ENCODE results near the gene TTC28.

Gene TTC28

GRCh38 chr22:28344918-28345703 lies 334.5 kb downstream of the TTC28 start:
- no peak for TF ChIP-seq CTCF (IDR thresholded peaks at IDR 0.05)
- H3K9me3 ChIP-seq: no peaks in the 10 kb centered on the region
- H3K36me3 ChIP-seq: no peaks in the 10 kb centered on the region
- no peak overlapping the region for H3K4me3 ChIP-seq (ENCODE audit: low read depth in 1 of 2, low read length in 1 of 2)
- H3K4me1 ChIP-seq (ENCODE audit: control insufficient read depth in 1 of 2, insufficient read depth in 1 of 2, low read depth in 1 of 2, low read length in 1 of 2): no peaks in the 10 kb centered on the region
- no peaks in the 10 kb centered on the region for H3K27me3 ChIP-seq
- no peak overlapping the region for H3K27ac ChIP-seq

- no peaks in the 10 kb centered on the region for H3K9me3 ChIP-seq
- H3K27me3 ChIP-seq: no peaks in the 10 kb centered on the region
- TF ChIP-seq CTCF (IDR thresholded peaks at IDR 0.05): no peak
- H3K4me1 ChIP-seq (ENCODE audit: control insufficient read depth in 1 of 2, insufficient read depth in 1 of 2, low read depth in 1 of 2, low read length in 1 of 2): no peaks in the 10 kb centered on the region
- H3K4me3 ChIP-seq (ENCODE audit: low read depth in 1 of 2, low read length in 1 of 2): no peak overlapping the region
- no peak overlapping the region for H3K27ac ChIP-seq
- H3K36me3 ChIP-seq: no peaks in the 10 kb centered on the region
These were observed 338.6 kb downstream of the TTC28 start for GRCh38 chr22:28341001-28341400.

- H3K27me3 ChIP-seq: no peaks in the 10 kb centered on the region
- H3K36me3 ChIP-seq: no peaks in the 10 kb centered on the region
- H3K4me1 ChIP-seq (ENCODE audit: control insufficient read depth in 1 of 2, insufficient read depth in 1 of 2, low read depth in 1 of 2, low read length in 1 of 2): no peaks in the 10 kb centered on the region
- TF ChIP-seq CTCF (IDR thresholded peaks at IDR 0.05): no peak
- H3K9me3 ChIP-seq: no peaks in the 10 kb centered on the region
- H3K4me3 ChIP-seq (ENCODE audit: low read depth in 1 of 2, low read length in 1 of 2): no peak overlapping the region
- H3K27ac ChIP-seq: no peak overlapping the region
These were observed 346.6 kb downstream of the TTC28 start for GRCh38 chr22:28333088-28333487.

- Histone ChIP-seq H3K27ac (no peak overlapping the region), H3K9me3 (no peaks in the 10 kb centered on the region), H3K27me3 (no peaks in the 10 kb centered on the region), H3K4me3 (ENCODE audit: low read depth in 1 of 2, low read length in 1 of 2) (no peak overlapping the region), H3K4me1 (ENCODE audit: control insufficient read depth in 1 of 2, insufficient read depth in 1 of 2, low read depth in 1 of 2, low read length in 1 of 2) (no peaks in the 10 kb centered on the region), H3K36me3 (no peaks in the 10 kb centered on the region)
- TF ChIP-seq CTCF (IDR thresholded peaks at IDR 0.05): no peak
These were observed 347.2 kb downstream of the TTC28 start for GRCh38 chr22:28332410-28332809.

- Histone ChIP-seq H3K36me3 (no peaks in the 10 kb centered on the region), H3K27ac (no peak overlapping the region), H3K27me3 (no peaks in the 10 kb centered on the region), H3K9me3 (no peaks in the 10 kb centered on the region), H3K4me3 (ENCODE audit: low read depth in 1 of 2, low read length in 1 of 2) (no peak overlapping the region), H3K4me1 (ENCODE audit: control insufficient read depth in 1 of 2, insufficient read depth in 1 of 2, low read depth in 1 of 2, low read length in 1 of 2) (no peaks in the 10 kb centered on the region)
- no peak for TF ChIP-seq CTCF (IDR thresholded peaks at IDR 0.05)
These were observed 347.9 kb downstream of the TTC28 start for GRCh38 chr22:28331695-28332094.

Measured in neutrophil (primary cell).